ENCODE results near the gene MIPEP. TPM values are rescaled to one million over a fixed set of nuclear protein-coding genes. Genes with fewer than 3 reads are reported as not detected.

The MIPEP gene
- polyA plus RNA-seq, 1 donor (not counting 4 experiments of a cell fraction or from before 2014, with no cell fraction given): 35.0 TPM

DNA sequence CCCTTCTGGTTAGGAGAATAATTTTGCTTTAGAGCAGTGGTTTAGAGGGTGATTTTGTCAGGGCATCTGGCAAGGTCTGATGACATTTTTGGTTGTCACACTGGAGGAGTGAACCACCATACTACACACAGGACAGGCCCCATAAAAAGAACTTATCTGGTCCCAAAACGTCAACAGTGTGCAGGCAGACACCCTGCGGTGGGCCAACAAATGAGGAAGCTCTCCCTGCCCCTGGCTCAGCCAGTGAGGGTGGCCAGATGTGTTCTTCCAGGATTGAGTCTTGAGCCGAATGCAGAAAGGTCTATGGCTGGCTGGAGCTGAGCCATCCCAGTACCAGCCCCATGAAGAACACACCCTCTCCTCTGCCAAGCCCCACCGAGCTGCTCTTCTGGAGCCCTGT, 149.2 kb downstream of the MIPEP start:
- no peak overlapping the region for H3K9ac ChIP-seq (ENCODE audit: control insufficient read depth, extremely low read depth, insufficient read depth, low read length)
- no peaks in the 10 kb centered on the region for H3K9me3 ChIP-seq (ENCODE audit: control insufficient read depth, low read depth, low read length)
- H3K4me2 ChIP-seq (ENCODE audit: control insufficient read depth, extremely low read depth, insufficient read depth, low read depth, low read length): peak overlapping the region; percentile 6
- H3K4me3 ChIP-seq (ENCODE audit: control insufficient read depth in 2 of 3, extremely low read depth in 1 of 3, insufficient read depth in 2 of 3, low read depth in 1 of 3, low read length in 3 of 3): no peak overlapping the region
- peaks cover 33% of the 10 kb centered on the region for H3K4me1 ChIP-seq (ENCODE audit: control insufficient read depth, extremely low read depth, insufficient read depth, low read length)
- TF ChIP-seq EZH2 (IDR thresholded peaks at IDR 0.05; ENCODE audit: low read length): no peak
- TF ChIP-seq, protein P1, sequence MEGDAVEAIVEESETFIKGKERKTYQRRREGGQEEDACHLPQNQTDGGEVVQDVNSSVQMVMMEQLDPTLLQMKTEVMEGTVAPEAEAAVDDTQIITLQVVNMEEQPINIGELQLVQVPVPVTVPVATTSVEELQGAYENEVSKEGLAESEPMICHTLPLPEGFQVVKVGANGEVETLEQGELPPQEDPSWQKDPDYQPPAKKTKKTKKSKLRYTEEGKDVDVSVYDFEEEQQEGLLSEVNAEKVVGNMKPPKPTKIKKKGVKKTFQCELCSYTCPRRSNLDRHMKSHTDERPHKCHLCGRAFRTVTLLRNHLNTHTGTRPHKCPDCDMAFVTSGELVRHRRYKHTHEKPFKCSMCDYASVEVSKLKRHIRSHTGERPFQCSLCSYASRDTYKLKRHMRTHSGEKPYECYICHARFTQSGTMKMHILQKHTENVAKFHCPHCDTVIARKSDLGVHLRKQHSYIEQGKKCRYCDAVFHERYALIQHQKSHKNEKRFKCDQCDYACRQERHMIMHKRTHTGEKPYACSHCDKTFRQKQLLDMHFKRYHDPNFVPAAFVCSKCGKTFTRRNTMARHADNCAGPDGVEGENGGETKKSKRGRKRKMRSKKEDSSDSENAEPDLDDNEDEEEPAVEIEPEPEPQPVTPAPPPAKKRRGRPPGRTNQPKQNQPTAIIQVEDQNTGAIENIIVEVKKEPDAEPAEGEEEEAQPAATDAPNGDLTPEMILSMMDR (optimal IDR thresholded peaks at IDR 0.05 in 1 of 3, IDR thresholded peaks at IDR 0.05 in 1 of 3, conservative IDR thresholded peaks at IDR 0.05 in 1 of 3; ENCODE audit: extremely low read depth in 1 of 3, insufficient read depth in 2 of 3, low read length in 3 of 3): no peak
- no peak for FAIRE-seq
- no peaks in the 10 kb centered on the region for H3K27me3 ChIP-seq (ENCODE audit: control insufficient read depth, extremely low read depth, insufficient read depth, low read length)
- H3K9me1 ChIP-seq (ENCODE audit: control insufficient read depth, extremely low read depth, insufficient read depth, low read length): no peaks in the 10 kb centered on the region
- dilution Hi-C loops (cut with MboI; ENCODE audit: extremely low pct_ligation_motif_present, low sequenced_read_pairs): no loop called here
- no peak overlapping the region for H3K27ac ChIP-seq (ENCODE audit: control insufficient read depth, insufficient read depth, low read length)
- H4K20me1 ChIP-seq (ENCODE audit: control insufficient read depth, extremely low read depth, insufficient read depth, low read length): no peaks in the 10 kb centered on the region
- DNase-seq (ENCODE audit: low read depth, low spot score): no peak
- no peak overlapping the region for H2AFZ ChIP-seq (ENCODE audit: control insufficient read depth, low read length)
- no peaks in the 10 kb centered on the region for H3K79me2 ChIP-seq (ENCODE audit: control insufficient read depth, insufficient read depth, low read length)
- H3K36me3 ChIP-seq (ENCODE audit: control insufficient read depth in 2 of 2, extremely low read depth in 1 of 2, insufficient read depth in 2 of 2, low read length in 2 of 2): peaks cover 2 to 3% of the 10 kb centered on the region in 2 experiments

DNA sequence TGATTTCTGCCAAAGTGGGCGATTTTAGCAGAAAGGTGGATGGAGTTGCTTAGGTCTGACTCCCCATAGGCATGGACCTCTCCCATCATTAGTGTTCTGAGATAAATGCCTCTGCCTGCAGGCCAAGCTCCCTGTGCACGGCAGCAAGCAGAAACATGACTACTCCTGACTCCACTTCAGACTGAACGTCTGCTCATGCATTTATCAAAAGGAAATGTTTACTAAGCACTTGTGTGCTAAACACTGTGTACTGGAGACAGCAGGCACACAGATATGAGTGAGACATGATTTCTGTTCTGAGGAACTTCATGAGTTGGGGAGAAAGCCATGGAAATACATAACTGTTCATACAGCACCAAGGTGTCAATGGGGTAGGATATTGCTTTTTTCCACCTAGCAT, 149.6 kb downstream of the MIPEP start:
- Histone ChIP-seq H3K79me2 (ENCODE audit: control insufficient read depth, insufficient read depth, low read length) (no peaks in the 10 kb centered on the region), H3K4me3 (ENCODE audit: control insufficient read depth in 2 of 3, extremely low read depth in 1 of 3, insufficient read depth in 2 of 3, low read depth in 1 of 3, low read length in 3 of 3) (no peak overlapping the region), H4K20me1 (ENCODE audit: control insufficient read depth, extremely low read depth, insufficient read depth, low read length) (no peaks in the 10 kb centered on the region), H3K27ac (ENCODE audit: control insufficient read depth, insufficient read depth, low read length) (no peak overlapping the region), H3K36me3 (ENCODE audit: control insufficient read depth in 2 of 2, extremely low read depth in 1 of 2, insufficient read depth in 2 of 2, low read length in 2 of 2) (peaks cover 2 to 3% of the 10 kb centered on the region in 2 experiments), H3K9me3 (ENCODE audit: control insufficient read depth, low read depth, low read length) (no peaks in the 10 kb centered on the region), H3K9ac (ENCODE audit: control insufficient read depth, extremely low read depth, insufficient read depth, low read length) (no peak overlapping the region), H2AFZ (ENCODE audit: control insufficient read depth, low read length) (no peak overlapping the region), H3K27me3 (ENCODE audit: control insufficient read depth, extremely low read depth, insufficient read depth, low read length) (no peaks in the 10 kb centered on the region), H3K4me2 (ENCODE audit: control insufficient read depth, extremely low read depth, insufficient read depth, low read depth, low read length) (peak overlapping the region; percentile 6), H3K9me1 (ENCODE audit: control insufficient read depth, extremely low read depth, insufficient read depth, low read length) (no peaks in the 10 kb centered on the region), H3K4me1 (ENCODE audit: control insufficient read depth, extremely low read depth, insufficient read depth, low read length) (peaks cover 32% of the 10 kb centered on the region)
- FAIRE-seq (peak; percentile 86), DNase-seq (ENCODE audit: low read depth, low spot score) (no peak)
- dilution Hi-C loops (cut with MboI; ENCODE audit: extremely low pct_ligation_motif_present, low sequenced_read_pairs): no loop called here
- TF ChIP-seq, protein P1 (optimal IDR thresholded peaks at IDR 0.05 in 1 of 3, IDR thresholded peaks at IDR 0.05 in 1 of 3, conservative IDR thresholded peaks at IDR 0.05 in 1 of 3; ENCODE audit: extremely low read depth in 1 of 3, insufficient read depth in 2 of 3, low read length in 3 of 3): no peak
